K562 (cell line): ENCODE results near the gene IGF2BP1. TPM values are rescaled to one million over a fixed set of nuclear protein-coding genes. Genes with fewer than 3 reads are reported as not detected.

Experiments
- ARID1B ChIP-seq: fragments of 450-650 bp; IDR thresholded peaks from 2 replicates; pipeline ENCODE4 v1.6.1; 2016; ENCODE audit warnings: antibody characterized with exemption, mild to moderate bottlenecking, inconsistent platforms
- ARNT ChIP-seq, 2 experiments: fragments of 450-650 bp; IDR thresholded peaks; 2 replicates each; pipeline ENCODE4 v1.6.1; 2016; ENCODE audit warnings: mild to moderate bottlenecking in 1 of 2
- BRD4 ChIP-seq: fragments of 200-600 bp; sonication (generic); IDR thresholded peaks from 2 replicates; pipeline ENCODE4 v1.6.1; 2017; ENCODE audit warnings: inconsistent platforms
- NCOA6 ChIP-seq: fragments of 450-650 bp; IDR thresholded peaks from 2 replicates; pipeline ENCODE4 v1.6.1; 2017; ENCODE audit warnings: mild to moderate bottlenecking
- RBFOX2 ChIP-seq: fragments of 200-400 bp; formaldehyde crosslinking; IDR thresholded peaks from 2 replicates; pipeline ENCODE4 v1.6.1; 2017; ENCODE audit warnings: low read depth, mild to moderate bottlenecking, low read length, moderate library complexity
- TBL1XR1 ChIP-seq, 2 experiments: IDR thresholded peaks; 2 replicates each; pipeline ENCODE4 v1.6.1; 2012; ENCODE audit warnings: improper control_type of control experiment in 2 of 2, low read length in 2 of 2, mild to moderate bottlenecking in 1 of 2
- TFAM ChIP-seq: fragments of 250-450 bp; sonication (Bioruptor Pico); conservative IDR thresholded peaks from 2 replicates; pipeline ENCODE4 v1.5.0; 2021; ENCODE audit warnings: mild to moderate bottlenecking, moderate library complexity
- TOE1 ChIP-seq, 2 experiments: fragments of 450-650 bp in 1 of 2; sonication (generic) in 1 of 2; formaldehyde crosslinking in 1 of 2; IDR thresholded peaks; 2 replicates each; pipeline versions ENCODE4 v1.7.1 to v1.8.0; 2016 to 2022; ENCODE audit warnings: borderline replicate concordance in 2 of 2, mild to moderate bottlenecking in 2 of 2, antibody characterized with exemption in 1 of 2, inconsistent platforms in 1 of 2, low read depth in 1 of 2, missing genetic modification reagents in 1 of 2, moderate library complexity in 1 of 2
- ZNF3 ChIP-seq: fragments of 250-450 bp; sonication (Bioruptor Pico); IDR thresholded peaks from 2 replicates; pipeline ENCODE4 v1.5.0; 2021; ENCODE audit warnings: mild to moderate bottlenecking, moderate library complexity
- ZNF311 ChIP-seq: fragments of 250-450 bp; sonication (Bioruptor Pico); IDR thresholded peaks from 2 replicates; pipeline ENCODE4 v1.4.0; 2020; ENCODE audit warnings: mild to moderate bottlenecking, moderate library complexity
- ZNF699 ChIP-seq: fragments of 250-450 bp; sonication (Bioruptor Pico); IDR thresholded peaks from 2 replicates; pipeline ENCODE4 v1.8.0; 2021; ENCODE audit warnings: mild to moderate bottlenecking, moderate library complexity; ENCODE audit not compliant: insufficient replicate concordance
- polyA plus RNA-seq, 8 experiments: library from polyadenylated mRNA; depleted of rRNA in 4 of 8; stranded (reverse) in 5 of 8; unstranded in 3 of 8; fragments of >200 nt; fragmentation: Nextera tagmentation in 2 of 8; fragmentation: Illumina TruSeq in 1 of 8; extraction: Ambion mirVana in 2 of 8; extraction: Trizol in 1 of 8; gene quantifications; 2 replicates each; pipeline versions ENCODE4 v1.2.1 to v1.2.3, GENCODE V29; 2011 to 2014; ENCODE audit warnings: inconsistent platforms in 1 of 8, missing spikeins in 1 of 8
- total RNA-seq, 7 experiments: library from RNA; depleted of rRNA in 6 of 7; stranded (reverse); fragments of >200 nt in 6 of 7; fragmentation: Illumina TruSeq in 2 of 7; extraction: Trizol in 2 of 7; gene quantifications; 2 replicates each; pipeline versions ENCODE4 v1.2.1 to v1.2.3, GENCODE V29; 2011 to 2021; ENCODE audit warnings: low replicate concordance in 1 of 7
- TF ChIP-seq, protein P1 (sequence below), 3 experiments: IDR thresholded peaks in 2 of 3; conservative IDR thresholded peaks in 1 of 3; 2 replicates each; pipeline ENCODE4 v1.5.1; 2011 to 2012; ENCODE audit warnings: low read length in 3 of 3, mild to moderate bottlenecking in 3 of 3, control low read depth in 2 of 3, improper control_type of control experiment in 1 of 3, inconsistent platforms in 1 of 3, low read depth in 1 of 3, mixed read lengths in 1 of 3, moderate library complexity in 1 of 3; ENCODE audit not compliant: insufficient read depth in 2 of 3

The IGF2BP1 gene
- total and polyA plus RNA-seq, 9 of the 15 experiments (the other 6 are each of a cell fraction or from before 2014, with no cell fraction given), result 13.0 to 318 (median 53.6) TPM

DNA sequence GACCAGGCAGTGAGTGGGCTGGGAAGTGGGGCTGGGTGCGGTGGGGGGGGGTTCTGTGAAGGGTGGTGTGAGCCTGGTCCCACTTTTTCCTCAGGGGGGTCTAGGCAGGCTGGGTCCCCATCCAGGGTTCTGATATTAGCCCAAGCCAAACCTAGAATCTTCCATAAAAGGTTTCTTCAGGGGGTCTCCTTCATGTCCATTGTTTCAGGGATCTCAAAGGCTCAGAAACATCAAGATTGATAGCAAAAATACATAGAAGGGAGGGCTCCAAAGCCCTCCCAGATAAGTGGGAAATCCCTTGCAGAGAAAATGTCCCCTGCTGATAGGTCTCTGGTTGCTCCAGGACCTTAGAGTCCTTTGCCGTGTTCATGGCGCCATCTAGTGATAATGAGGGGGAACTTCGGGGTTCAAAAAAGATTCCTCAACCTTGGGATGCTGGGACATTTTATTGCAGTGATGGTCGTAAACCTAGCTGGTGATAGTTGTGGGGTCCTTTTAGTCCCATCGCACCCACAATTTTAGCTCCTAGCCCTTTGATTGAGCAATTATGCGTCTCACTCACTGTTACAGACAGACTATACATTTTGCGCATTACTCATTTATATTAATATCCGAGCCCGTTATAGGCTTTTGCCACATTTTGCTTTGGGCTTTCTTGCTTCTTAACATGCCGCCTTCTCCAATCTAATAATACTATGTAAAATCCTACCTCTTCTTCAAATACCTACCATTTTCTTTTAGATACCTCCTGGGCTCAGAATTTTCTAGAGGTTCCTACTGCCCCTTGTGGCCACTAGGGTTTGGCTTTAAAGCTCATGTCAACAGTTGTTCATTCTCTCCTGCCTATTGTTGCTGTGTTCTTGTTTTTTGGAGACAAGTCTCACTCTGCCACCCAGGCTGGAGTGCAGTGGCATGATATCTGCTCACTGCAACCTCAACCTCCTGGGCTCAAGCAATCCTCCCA is 35.1 kb downstream of the IGF2BP1 start (continued):
- TF ChIP-seq TOE1 (IDR thresholded peaks at IDR 0.05; ENCODE audit: borderline replicate concordance) (no peak), TOE1 (CRISPR knock-in tag; IDR thresholded peaks at IDR 0.05; ENCODE audit: borderline replicate concordance, low read depth) (no peak), ZNF3 (no peak), TFAM (CRISPR knock-in tag) (no peak), ARNT (IDR thresholded peaks at IDR 0.05) (peak in 1 of 2 experiments; percentile 50; a peak in 1 of 4 replicates), ARID1B (no peak), ZNF699 (no peak), RBFOX2 (no peak), BRD4 (no peak), NCOA6 (no peak), TBL1XR1 (IDR thresholded peaks at IDR 0.05; ENCODE audit: low read length in 2 of 2) (peak in 1 of 2 experiments; percentile 33; a peak in 1 of 4 replicates), ZNF311 (CRISPR knock-in tag) (no peak)
- TF ChIP-seq, protein P1, sequence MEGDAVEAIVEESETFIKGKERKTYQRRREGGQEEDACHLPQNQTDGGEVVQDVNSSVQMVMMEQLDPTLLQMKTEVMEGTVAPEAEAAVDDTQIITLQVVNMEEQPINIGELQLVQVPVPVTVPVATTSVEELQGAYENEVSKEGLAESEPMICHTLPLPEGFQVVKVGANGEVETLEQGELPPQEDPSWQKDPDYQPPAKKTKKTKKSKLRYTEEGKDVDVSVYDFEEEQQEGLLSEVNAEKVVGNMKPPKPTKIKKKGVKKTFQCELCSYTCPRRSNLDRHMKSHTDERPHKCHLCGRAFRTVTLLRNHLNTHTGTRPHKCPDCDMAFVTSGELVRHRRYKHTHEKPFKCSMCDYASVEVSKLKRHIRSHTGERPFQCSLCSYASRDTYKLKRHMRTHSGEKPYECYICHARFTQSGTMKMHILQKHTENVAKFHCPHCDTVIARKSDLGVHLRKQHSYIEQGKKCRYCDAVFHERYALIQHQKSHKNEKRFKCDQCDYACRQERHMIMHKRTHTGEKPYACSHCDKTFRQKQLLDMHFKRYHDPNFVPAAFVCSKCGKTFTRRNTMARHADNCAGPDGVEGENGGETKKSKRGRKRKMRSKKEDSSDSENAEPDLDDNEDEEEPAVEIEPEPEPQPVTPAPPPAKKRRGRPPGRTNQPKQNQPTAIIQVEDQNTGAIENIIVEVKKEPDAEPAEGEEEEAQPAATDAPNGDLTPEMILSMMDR (IDR thresholded peaks at IDR 0.05 in 2 of 3, conservative IDR thresholded peaks at IDR 0.05 in 1 of 3; ENCODE audit: insufficient read depth in 2 of 3, low read depth in 1 of 3, low read length in 3 of 3), result peak; percentile 79 to 95 (median 85)
